CD4-positive, alpha-beta T cell treated with Interleukin-17A for 1 hour (primary cell): ENCODE data around the gene THSD7B.

Source experiments
- DNase-seq: peaks from one replicate; pipeline ENCODE4 v3.0.0-alpha.2; 2020

Gene THSD7B

DNA sequence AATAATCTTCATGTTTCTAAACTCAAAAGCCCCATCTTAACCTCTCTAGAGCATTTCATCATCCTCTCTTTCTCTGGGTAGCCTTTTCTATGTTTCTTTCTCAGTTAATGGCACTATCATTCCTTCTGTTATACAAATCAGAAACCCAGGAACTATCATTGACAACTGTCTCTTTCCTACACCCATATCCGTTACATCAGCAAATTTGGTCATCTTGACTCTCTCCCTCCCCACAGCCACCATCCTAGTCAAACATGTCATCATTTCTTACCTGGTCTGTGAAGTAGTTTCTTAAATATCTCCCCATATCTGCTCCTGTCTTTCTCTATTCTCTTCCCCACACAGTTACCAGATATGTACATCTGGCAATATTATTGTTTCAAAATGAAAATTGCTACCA lies 62.8 kb downstream of the THSD7B start:
- no peak for DNase-seq

DNA sequence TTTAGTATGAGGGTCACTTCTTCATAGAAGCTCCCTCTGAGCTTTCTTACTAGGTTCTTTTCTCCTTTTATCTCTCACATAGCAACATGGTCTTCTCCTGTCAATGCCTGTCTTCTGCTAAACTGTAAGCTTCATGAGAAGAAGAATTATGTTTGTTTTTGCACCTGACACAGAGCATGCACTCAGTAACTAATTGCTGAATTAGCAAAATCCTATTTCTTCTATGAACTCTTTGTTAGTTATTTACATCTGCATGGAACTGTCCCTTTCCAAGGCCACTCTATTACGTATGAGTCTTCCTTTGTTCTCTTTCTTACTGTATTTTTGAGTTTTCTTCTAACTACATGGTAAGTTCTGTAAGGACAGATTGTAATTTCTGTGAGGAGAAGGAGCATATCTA lies 63.4 kb downstream of the THSD7B start:
- no peak for DNase-seq

GRCh38 chr2:136844546-136844945 lies 79.2 kb downstream of the THSD7B start:
- DNase-seq = no peak

GRCh38 chr2:136858656-136859055 lies 93.3 kb downstream of the THSD7B start:
- no peak for DNase-seq

DNA sequence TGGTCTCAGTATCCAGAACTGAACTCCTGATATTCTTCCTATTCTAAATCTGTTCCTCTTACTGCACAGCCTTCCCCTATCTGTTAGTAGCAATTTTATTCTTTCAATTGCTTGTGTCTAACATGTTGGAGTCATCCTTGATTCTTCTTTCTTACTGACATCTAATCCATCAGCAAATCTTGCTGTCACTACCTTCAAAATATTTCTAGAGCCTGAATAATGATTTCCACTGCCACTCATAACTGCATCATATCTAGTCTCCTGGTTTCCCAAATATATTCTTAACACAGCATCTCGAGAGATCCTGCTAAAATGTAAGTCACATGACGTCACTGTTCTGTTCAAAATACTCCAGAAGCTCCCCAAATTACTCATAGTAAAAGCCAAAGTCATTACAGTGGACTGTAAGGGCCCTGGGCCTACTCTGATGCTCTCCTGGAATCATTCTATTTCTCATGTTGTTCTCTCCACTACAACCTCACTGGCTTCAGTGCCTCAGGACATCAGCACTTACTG lies 95.2 kb downstream of the THSD7B start:
- no peak for DNase-seq

DNA sequence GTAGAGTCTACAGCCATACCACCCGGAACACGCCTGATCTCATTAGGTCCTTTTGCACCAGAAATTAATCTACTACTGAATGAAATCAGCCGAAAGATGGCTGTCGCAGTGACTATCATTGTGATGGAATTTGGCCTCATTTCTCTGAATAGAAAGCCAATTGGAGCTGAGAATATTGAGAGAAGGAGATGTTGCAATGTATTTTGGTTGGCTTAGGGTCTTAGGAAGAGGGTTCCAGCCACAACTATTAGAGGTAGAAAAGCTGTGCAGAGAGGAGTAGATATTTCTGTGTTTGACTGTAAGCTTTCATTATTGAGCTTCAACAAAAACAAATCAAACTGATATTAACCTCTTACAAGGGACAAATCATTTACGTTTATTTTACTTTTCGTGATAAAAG lies 98.1 kb downstream of the THSD7B start:
- no peak for DNase-seq

DNA sequence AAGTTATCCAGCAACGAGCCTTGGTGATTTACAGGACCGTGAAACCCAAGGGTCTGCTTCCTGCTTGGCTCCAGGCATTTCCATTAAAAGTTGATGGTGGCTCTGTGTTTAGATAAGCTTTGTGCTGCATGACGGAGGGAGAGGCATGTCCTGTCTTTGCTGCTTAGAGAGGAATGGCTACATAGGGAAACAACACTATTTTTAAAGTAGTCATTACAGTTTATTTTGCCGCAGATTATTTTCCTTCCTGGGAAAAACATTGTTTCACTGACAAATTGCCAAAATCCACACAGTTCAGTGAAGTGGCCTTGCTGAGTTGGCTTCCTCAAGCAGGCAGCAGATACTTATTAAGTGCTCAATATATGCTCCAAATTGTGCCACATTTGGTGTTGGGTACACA lies 98.5 kb downstream of the THSD7B start:
- DNase-seq = no peak

- DNase-seq = no peak
Observed at GRCh38 chr2:136871424-136871823, 106.1 kb downstream of the THSD7B start.

- no peak for DNase-seq
Observed at GRCh38 chr2:136874258-136874657, 108.9 kb downstream of the THSD7B start.

- no peak for DNase-seq
Observed at GRCh38 chr2:136891100-136891499, 125.8 kb downstream of the THSD7B start.

DNA sequence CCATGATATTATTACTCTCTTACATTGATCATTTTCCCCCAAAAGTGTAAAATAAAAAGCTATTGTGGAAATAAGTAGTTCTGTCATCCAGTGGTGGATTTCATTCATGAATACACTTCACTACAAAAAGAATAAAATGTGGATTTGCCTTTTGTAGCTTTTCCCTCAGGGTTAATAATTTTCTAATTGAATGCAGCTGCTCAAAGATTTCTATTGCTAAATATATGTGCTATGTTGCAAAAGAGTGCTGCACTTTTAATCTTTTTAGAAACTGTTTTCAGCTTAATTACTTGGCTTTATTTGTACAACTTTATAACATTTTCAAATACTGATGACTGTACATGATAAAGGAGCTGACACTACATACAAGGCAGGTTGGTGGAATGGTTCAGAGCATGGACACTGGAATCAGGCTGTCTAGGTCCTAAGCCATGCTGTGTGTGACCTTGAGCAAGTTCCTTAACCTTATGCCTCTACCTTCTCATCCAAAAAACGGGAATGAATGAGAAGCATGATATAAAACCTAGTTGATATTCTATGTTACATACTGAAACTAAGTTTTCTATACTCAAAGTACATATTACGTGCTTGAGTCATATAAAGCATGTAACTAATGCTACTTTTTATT lies 128.8 kb downstream of the THSD7B start:
- DNase-seq = no peak

DNA sequence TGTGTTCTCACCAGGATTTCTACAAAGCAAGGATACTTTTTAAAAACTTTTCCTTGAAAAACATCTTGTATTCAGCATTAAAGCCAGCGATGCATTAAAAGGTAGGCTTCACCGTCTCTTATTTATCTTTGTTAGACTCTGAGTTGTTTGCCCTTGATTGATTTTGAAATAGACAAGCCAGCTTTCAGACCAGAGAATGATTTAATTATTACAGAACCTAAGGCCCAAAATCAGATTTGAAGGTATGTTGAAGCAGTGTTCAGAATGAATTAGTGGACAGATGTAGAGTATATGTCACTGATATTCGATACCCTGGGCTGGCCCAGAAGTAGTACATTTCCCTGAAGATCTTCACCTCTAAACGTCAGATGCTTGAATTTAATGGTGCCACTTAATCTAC lies 136.4 kb downstream of the THSD7B start:
- DNase-seq = no peak

DNA sequence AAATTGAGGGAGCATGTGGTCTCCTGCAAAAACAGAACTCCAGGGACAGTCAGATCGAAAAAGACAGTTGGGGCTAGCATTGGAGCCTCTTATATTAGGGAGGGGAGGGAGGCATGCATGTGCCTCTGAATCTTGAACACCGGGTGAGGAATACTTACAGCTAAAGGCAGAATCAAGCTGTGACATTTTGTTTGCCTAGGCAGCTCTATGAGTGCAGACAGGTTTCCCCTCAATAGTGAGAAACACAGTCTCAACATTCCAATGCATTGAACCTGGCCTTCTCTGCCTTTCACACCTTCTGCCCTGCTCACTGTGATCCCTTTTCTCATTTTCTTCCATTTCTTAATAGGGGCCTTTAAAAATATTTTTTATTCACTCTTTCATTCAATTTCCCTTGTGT lies 140.4 kb downstream of the THSD7B start:
- no peak for DNase-seq

GRCh38 chr2:136909777-136910176 lies 144.4 kb downstream of the THSD7B start:
- no peak for DNase-seq

GRCh38 chr2:136916131-136916530 lies 150.8 kb downstream of the THSD7B start:
- no peak for DNase-seq

GRCh38 chr2:136917411-136917881 lies 152.1 kb downstream of the THSD7B start:
- DNase-seq = no peak

GRCh38 chr2:136919682-136920081 lies 154.3 kb downstream of the THSD7B start:
- DNase-seq = no peak

GRCh38 chr2:136920652-136921333 lies 155.4 kb downstream of the THSD7B start:
- DNase-seq = no peak

GRCh38 chr2:136927156-136927555 lies 161.8 kb downstream of the THSD7B start:
- DNase-seq = no peak

GRCh38 chr2:136929531-136929930 lies 164.2 kb downstream of the THSD7B start:
- DNase-seq = no peak

DNA sequence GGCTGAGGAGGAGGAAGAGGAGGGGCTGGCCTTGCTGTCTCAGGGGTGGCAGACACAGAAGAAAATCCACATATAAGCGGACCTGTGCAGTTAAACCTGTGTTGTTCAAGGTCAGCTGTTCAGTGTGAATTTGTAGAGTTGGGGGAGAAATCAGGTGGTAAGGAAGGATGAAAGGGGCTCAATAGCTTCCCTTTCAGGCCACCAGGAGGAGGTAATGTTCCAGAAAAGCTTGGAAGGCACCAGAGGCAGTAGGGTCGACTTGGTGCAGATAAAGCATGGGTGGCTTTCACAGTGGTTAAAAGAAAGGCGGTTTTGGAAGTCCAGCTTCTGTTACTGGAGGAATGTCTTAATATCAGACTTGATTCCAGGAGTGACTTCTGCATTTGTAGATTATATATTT lies 167.4 kb downstream of the THSD7B start:
- DNase-seq = no peak

- no peak for DNase-seq
Observed at GRCh38 chr2:136935119-136935518, 169.8 kb downstream of the THSD7B start.

GRCh38 chr2:136956050-136956449 lies 190.7 kb downstream of the THSD7B start:
- DNase-seq = no peak

GRCh38 chr2:136957044-136957443 lies 191.7 kb downstream of the THSD7B start:
- no peak for DNase-seq
